Stimulated activated CD4-positive, alpha-beta T cell treated with anti-CD3 and anti-CD28 coated beads, Interleukin-2, amount 100 ng/mL, for 4 hours (primary cell): Measurements from ENCODE around the gene EGLN2.
"Not testable (repeated sequence)": the region's sequence is repeated elsewhere in the genome, so short reads cannot be mapped to it uniquely, and the experiment has no call there.

ENCODE experiments used
- DNase-seq: peaks from one replicate; pipeline ENCODE4 v3.0.0-alpha.2; 2020; ENCODE audit warnings: low read depth

The EGLN2 gene

DNA sequence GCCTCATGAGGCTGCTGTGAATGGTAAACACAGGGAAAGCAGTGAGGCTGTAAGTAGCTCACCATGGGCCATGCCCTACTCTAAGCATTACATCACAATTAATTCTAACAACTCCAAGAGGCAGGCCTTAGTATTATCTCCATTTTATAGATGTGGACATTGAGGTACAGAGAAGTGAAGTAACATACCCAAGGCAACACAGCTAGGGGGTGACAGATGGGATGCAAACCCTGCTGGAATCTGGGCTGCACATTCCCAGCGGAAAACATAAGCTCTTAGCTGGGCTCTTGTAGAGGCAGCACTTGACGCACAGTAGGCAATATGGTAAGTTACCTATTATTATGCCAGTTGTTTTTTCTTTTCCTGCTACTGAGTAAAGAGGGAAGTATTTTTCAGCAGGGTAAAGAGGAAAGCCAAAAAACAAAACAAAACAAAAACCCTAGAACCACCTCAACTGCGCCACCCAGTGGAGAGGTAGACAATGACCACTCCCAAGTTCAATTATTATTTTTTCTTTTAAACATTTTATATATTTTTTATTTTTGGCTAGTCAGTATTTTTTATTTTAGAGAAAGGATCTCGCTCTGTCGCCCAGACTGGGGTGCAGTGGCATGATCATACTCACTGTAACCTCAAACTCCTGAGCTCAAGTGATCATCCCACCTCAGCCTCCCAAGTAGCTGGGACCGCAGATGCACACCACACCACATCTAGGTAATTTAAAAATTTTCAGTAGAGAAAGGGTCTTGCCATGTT lies 20.7 kb downstream of the EGLN2 start:
- peak; percentile 47 for DNase-seq

GRCh38 chr19:40822161-40822560 lies 23.2 kb downstream of the EGLN2 start:
- no peak for DNase-seq

DNA sequence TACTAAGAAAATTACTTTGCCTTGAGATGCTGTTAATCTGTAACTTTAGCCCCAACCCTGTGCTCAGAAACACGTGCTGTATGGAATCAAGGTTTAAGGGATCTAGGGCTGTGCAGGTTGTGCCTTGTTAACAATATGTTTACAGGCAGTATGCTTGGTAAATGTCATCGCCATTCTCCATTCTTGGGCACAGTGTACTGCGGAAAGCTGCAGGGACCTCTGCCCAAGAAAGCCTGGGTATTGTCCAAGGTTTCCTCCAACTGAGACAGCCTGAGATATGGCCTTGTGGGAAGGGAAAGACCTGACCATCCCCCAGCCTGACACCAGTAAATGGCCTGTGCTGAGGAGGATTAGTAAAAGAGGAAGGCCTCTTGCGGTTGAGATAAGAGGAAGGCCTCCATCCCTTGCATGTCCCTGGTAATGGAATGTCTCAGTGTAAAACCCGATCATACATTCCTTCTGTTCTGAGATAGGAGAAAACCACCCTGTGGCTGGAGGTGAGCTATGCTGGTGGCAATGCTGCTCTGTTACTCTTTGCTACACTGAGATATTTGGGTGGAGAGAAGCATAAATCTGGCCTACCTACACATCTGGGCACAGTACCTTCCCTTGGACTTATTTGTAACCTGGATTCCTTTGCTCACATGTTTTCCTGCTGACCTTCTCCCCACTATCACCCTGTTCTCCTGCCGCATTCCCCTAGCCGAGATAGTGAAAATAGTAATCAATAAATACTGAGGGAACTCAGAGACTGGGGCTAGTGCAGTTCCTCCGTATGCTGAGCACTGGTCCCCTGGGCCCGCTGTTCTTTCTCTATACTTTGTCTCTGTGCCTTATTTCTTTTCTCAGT lies 23.9 kb downstream of the EGLN2 start:
- DNase-seq, result not testable (repeated sequence)

DNA sequence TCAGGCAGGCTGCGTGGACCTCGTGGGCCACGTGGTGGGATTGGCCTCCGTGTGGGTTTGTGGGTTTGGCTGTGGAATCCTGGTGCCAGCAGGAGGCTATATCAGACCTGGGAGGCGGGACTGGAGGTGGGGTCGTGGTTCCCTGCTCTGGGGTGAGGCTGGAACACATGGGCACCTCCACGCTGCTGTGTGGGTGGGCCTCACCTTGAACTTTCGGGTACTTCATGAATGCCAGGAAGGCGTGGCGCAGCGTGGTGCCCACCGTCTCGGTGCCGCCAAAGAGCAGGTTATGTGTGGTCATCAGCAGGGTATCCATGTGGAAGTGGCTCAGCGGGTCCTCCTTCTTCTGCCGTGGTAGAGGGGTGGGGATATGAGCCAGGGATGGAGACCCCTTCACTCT lies 25.9 kb downstream of the EGLN2 start:
- DNase-seq, result not testable (repeated sequence)

- DNase-seq, result not testable (repeated sequence)
Measured at GRCh38 chr19:40825460-40826095, 26.6 kb downstream of the EGLN2 start.

DNA sequence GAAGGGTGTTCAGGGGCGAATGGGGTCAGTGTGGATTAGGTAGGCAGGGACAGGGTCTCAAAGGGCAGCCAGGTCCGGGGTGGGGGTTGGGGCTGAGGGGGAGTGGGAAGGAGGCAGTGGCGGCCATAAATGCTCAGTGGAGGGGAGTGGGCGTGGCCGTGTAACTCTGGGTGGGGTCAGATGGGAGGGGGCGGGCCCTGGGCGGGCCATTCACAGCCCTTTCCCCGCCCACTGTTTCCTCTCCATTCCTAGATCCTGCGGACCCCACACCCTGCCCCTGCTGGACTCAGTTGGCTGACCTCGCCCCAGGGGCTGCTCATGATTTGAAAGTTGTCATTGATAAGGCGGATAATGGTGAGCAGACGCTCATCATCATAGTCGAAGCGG lies 27.3 kb downstream of the EGLN2 start:
- not testable (repeated sequence) for DNase-seq

GRCh38 chr19:40826699-40827385 lies 27.9 kb downstream of the EGLN2 start:
- not testable (repeated sequence) for DNase-seq

DNA sequence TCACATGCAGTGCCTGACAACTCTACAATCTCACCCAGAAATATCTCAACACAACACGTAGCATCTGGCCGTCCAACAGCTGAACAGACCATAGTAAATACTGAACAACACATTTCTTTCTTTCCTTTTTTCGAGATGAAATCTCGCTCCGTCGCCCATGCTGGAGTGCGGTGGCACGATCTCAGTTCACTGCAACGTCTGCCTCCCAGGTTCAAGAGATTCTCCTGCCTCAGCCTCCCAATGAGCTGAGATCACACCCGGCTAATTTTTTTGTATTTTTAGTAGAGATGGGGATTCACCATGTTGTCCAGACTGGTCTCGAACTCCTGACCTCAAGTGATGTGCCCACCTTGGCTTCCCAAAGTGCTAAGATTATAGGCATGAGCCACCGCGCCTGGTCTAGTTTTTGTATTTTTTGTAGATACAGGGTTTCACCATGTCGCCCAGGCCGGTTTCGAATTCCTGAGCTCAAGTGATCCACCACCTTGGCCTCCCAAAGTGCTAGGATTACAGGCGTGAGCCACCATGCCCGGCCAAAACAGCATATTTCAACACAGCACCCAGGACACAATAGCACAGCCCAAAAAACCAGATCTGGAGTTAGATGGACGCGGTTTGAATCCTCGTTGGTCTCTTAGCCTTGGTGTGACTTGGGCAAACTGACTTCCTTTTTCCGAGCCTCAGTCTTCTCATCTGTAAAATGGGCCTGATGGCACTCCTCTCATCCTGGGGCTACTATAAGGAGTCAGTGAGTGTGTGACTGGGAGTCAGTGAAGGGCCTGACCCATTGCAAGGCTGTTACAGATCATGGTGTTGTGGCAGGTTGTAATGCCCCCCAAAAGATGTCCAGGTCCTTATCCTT lies 28.6 kb downstream of the EGLN2 start:
- no peak for DNase-seq

DNA sequence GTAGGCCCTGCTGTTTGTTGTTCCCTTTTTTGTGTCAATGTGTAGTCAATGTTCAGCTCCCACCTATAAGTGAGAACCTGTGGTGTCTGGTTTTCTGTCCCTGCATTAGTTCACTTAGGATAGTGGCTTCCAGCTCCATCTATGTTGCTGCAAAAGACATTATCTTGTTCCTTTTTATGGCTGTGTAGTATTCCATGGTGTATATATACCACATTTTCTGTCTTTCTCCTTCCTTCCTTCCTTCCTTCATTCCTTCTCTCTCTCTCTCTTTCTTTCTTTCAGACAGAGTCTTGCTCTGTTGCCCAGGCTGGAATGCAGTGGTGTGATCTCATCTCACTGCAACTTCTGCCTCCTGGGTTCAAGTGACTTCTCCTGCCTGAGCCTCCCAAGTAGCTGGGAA lies 30.2 kb downstream of the EGLN2 start:
- no peak for DNase-seq

DNA sequence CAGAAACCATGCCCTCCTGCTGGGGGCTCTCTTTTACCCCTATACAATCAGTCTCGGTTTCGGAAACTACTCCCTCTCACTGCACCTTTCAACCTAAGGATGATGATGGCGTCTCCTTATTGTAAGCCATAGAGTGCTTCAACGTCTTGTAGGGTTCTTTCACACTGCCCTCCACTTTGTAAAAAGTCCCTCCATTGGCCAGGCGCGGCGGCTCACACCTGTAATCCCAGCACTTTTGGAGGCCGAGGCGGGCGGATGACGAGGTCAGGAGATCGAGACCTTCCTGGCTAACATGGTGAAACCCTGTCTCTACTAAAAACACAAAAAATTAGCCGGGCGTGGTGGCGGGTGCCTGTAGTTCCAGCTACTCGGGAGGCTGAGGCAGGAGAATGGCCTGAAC lies 31.8 kb downstream of the EGLN2 start:
- DNase-seq, result not testable (repeated sequence)

- no peak for DNase-seq
Measured at GRCh38 chr19:40831502-40832430, 32.8 kb downstream of the EGLN2 start.

GRCh38 chr19:40832431-40832790 lies 33.4 kb downstream of the EGLN2 start:
- not testable (repeated sequence) for DNase-seq

DNA sequence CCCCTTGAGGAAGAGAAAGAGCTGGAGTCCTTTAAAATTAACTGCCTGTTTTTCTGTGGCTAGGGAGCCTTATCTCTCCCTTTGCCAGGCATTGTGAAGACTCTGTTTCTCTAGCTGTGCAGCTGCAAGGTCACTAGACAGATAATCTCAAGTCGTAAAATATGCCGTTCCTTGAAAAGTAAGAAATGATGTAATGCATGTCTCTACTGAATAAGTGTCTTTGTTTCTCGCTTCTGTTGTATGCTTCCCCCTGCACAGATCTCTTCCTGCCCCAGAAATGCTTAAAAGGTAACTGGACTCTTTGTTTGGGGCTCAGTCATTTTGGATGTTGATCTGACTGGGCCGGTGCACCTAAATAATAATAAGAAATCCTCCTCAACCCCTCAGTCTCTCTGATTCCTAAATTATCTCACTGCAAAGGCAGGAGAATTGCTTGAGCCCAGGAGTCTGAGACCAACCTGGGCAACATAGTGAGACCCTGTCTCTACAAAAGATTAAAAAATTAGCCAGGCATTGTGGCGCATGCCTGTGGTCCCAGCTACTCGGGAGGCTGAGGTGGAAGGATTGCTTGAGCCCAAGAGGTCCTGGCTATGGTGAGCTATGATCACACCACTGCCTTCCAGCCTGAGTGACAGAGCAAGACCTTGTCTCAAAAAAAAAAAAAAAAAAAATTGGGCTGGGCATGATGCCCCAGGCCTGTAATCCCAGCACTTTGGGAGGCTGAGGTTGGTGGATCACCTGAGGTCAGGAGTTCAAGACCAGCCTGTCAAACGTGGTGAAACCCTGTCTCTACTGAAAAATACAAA lies 34.9 kb downstream of the EGLN2 start:
- not testable (repeated sequence) for DNase-seq

GRCh38 chr19:40836754-40837429 lies 37.9 kb downstream of the EGLN2 start:
- no peak for DNase-seq

- DNase-seq, result not testable (repeated sequence)
Measured at GRCh38 chr19:40838477-40838876, 39.5 kb downstream of the EGLN2 start.

DNA sequence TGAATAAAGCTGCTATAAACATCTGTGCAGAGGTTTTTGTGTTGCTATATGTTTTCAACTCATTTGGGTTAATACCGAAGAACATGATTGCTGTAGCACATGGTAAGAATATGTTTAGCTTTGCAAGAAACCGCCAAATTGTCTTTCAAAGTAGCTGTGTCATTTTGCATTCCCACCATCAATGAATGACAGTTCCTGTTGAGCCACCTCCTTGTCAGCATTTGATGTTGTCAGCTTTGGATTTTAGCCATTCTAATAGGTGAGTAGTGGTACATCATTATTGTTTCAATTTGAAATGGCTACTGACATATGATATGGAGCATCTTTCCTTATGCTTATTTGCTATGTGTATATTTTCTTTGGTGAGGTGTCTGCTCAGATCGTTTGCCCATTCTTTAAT lies 43.0 kb downstream of the EGLN2 start:
- DNase-seq, result not testable (repeated sequence)

GRCh38 chr19:40842997-40843652 lies 44.1 kb downstream of the EGLN2 start:
- not testable (repeated sequence) for DNase-seq

GRCh38 chr19:40843653-40844052 lies 44.7 kb downstream of the EGLN2 start:
- peak; percentile 71 for DNase-seq
